ENCODE measurements around the gene KRT26. TPM values are rescaled to one million over a fixed set of nuclear protein-coding genes. Genes with fewer than 3 reads are reported as not detected.
"Not testable (repeated sequence)": the region's sequence is repeated elsewhere in the genome, so short reads cannot be mapped to it uniquely, and the experiment has no call there.

KRT26 gene
- total and polyA plus RNA-seq, 4 experiments from 2014 or later, result not detected

DNA sequence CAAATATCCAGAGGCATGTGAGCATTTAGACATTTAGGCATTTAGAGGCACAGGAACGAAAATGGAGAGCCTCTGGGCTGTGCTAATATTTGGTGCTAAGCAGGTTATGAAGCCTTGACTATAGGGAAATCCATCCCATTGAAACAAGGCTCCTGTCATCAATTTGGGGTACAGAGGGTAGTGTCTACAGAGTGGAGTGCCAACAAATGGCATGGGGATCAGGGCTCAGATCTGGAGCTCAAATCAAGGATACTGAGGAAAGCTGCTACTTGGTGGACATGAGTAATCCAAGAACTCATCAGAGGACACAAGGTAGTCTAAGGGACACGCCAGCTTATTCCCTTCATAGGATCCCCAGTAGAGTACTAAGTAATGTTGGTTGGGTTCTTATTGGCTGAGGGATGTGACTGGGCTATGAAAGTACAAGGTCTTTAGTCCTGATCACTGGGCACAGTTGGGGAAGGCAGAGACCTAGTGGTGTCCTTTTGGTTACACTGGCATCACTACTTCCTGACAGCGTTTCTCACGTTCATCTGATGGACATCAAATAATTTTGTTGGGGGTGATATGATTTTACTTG, 45.2 kb upstream of the KRT26 start:
- Mint-ChIP-seq H3K27ac (peak overlapping the region in 4 of 7 donors; percentile 10 to 72 (median 31)), H3K27me3 (peaks cover 13 to 22% of the 10 kb centered on the region in 2 donors), H3K4me3 (peak overlapping the region; percentile 55 to 97 (median 70)), H3K36me3 (peaks cover 17 to 26% of the 10 kb centered on the region in 2 donors), H3K9me3 (peaks cover 0 to 3% (median under 1%) of the 10 kb centered on the region in 8 donors), H3K4me1 (peaks cover 5 to 31% (median 15%) of the 10 kb centered on the region in 4 donors)
- no peak overlapping the region for H3K4me3 ChIP-seq (ENCODE audit: low read length in 2 of 2)
- peaks cover 6% of the 10 kb centered on the region for H3K27me3 ChIP-seq (ENCODE audit: insufficient read depth, low read length)
- H3K9me3 ChIP-seq (ENCODE audit: control insufficient read depth in 1 of 2, low read length in 2 of 2), result no peaks in the 10 kb centered on the region
- ChIA-PET POLR2A (ENCODE audit: partially characterized antibody) (interaction anchor here (1.1 to 1.4 kb wide), 2 partner anchors 38 to 846 kb away, joined by 3 read pairs; no protein-coding TSS in a partner anchor), CTCF (ENCODE audit: partially characterized antibody) (interaction anchor here (1.0 to 2.1 kb wide), 3 partner anchors 13 to 846 kb away, joined by 3 to 8 read pairs (median 4); no protein-coding TSS in a partner anchor)
- intact Hi-C loops (cut with micrococcal nuclease), result loop anchor here (5.0 kb wide), 1 partner anchor 1200 kb away; the partner anchor contains the start of gene DNAJC7
- H3K4me1 ChIP-seq (ENCODE audit: insufficient read depth, low read length), result peaks cover 22% of the 10 kb centered on the region
- DNase-seq, result no peak
- H3K27ac ChIP-seq (ENCODE audit: low read depth, low read length), result no peak overlapping the region
- peaks cover 8% of the 10 kb centered on the region for H3K36me3 ChIP-seq (ENCODE audit: insufficient read depth, low read length)

- Histone ChIP-seq H3K4me1 (ENCODE audit: insufficient read depth, low read length) (peaks cover 22% of the 10 kb centered on the region), H3K36me3 (ENCODE audit: insufficient read depth, low read length) (peaks cover 8% of the 10 kb centered on the region), H3K27me3 (ENCODE audit: insufficient read depth, low read length) (peaks cover 11% of the 10 kb centered on the region), H3K9me3 (ENCODE audit: control insufficient read depth in 1 of 2, low read length in 2 of 2) (no peaks in the 10 kb centered on the region), H3K27ac (ENCODE audit: low read depth, low read length) (no peak overlapping the region), H3K4me3 (ENCODE audit: low read length in 2 of 2) (no peak overlapping the region)
- ChIA-PET POLR2A (ENCODE audit: partially characterized antibody) (interaction anchor here (1.1 kb wide), 1 partner anchor 846 kb away, joined by 3 read pairs; no protein-coding TSS in a partner anchor), CTCF (ENCODE audit: partially characterized antibody) (interaction anchor here (1.0 to 2.1 kb wide), 4 partner anchors 13 to 847 kb away, joined by 3 to 8 read pairs (median 4); no protein-coding TSS in a partner anchor)
- no peak for DNase-seq
- intact Hi-C loops (cut with micrococcal nuclease), result loop anchor here (5.0 kb wide), 1 partner anchor 1201 kb away; the partner anchor contains the start of gene DNAJC7
- peaks cover 16 to 24% of the 10 kb centered on the region in 2 donors for H3K27me3 Mint-ChIP-seq
- peaks cover 0 to 3% (median under 1%) of the 10 kb centered on the region in 8 donors for H3K9me3 Mint-ChIP-seq
- peak overlapping the region in 2 of 7 donors; percentile 33 to 36 for H3K27ac Mint-ChIP-seq
- peaks cover 17 to 23% of the 10 kb centered on the region in 2 donors for H3K36me3 Mint-ChIP-seq
- peaks cover 5 to 31% (median 15%) of the 10 kb centered on the region in 4 donors for H3K4me1 Mint-ChIP-seq
- H3K4me3 Mint-ChIP-seq, result peak overlapping the region in 2 of 8 donors; percentile 35 to 60
Measured at GRCh38 chr17:40816569-40816968, 44.6 kb upstream of the KRT26 start.

GRCh38 chr17:40815381-40815780, 43.4 kb upstream of the KRT26 start:
- Mint-ChIP-seq H3K36me3 (peaks cover 17 to 21% of the 10 kb centered on the region in 2 donors), H3K4me3 (no peak overlapping the region), H3K9me3 (peaks cover 0 to 3% (median under 1%) of the 10 kb centered on the region in 8 donors), H3K27me3 (peaks cover 23 to 30% of the 10 kb centered on the region in 2 donors), H3K4me1 (peaks cover 5 to 29% (median 15%) of the 10 kb centered on the region in 4 donors), H3K27ac (no peak overlapping the region)
- peaks cover 8% of the 10 kb centered on the region for H3K36me3 ChIP-seq (ENCODE audit: insufficient read depth, low read length)
- no peak overlapping the region for H3K4me3 ChIP-seq (ENCODE audit: low read length in 2 of 2)
- intact Hi-C loops (cut with micrococcal nuclease), result loop anchor here (5.0 kb wide), 1 partner anchor 1202 kb away; the partner anchor contains the start of gene DNAJC7
- peaks cover 19% of the 10 kb centered on the region for H3K27me3 ChIP-seq (ENCODE audit: insufficient read depth, low read length)
- H3K4me1 ChIP-seq (ENCODE audit: insufficient read depth, low read length), result peaks cover 22% of the 10 kb centered on the region
- H3K9me3 ChIP-seq (ENCODE audit: control insufficient read depth in 1 of 2, low read length in 2 of 2), result no peaks in the 10 kb centered on the region
- no peak overlapping the region for H3K27ac ChIP-seq (ENCODE audit: low read depth, low read length)
- no peak for DNase-seq
- ChIA-PET CTCF (ENCODE audit: partially characterized antibody) (interaction anchor here (1.2 to 2.1 kb wide), 3 partner anchors 33 to 848 kb away, joined by 3 to 8 read pairs (median 3); no protein-coding TSS in a partner anchor), POLR2A (ENCODE audit: partially characterized antibody) (interaction anchor here (0.8 to 1.2 kb wide), 2 partner anchors 873 to 874 kb away, joined by 3 to 4 read pairs; partner anchors contain the start of gene EIF1)

GRCh38 chr17:40814657-40815056, 42.7 kb upstream of the KRT26 start:
- Mint-ChIP-seq H3K36me3 (peaks cover 16 to 17% of the 10 kb centered on the region in 2 donors), H3K4me1 (peaks cover 5 to 22% (median 13%) of the 10 kb centered on the region in 4 donors), H3K27me3 (peaks cover 31 to 34% of the 10 kb centered on the region in 2 donors)
- H3K27ac Mint-ChIP-seq; H3K4me3 ChIP-seq (ENCODE audit: low read length in 2 of 2); CTCF ChIA-PET (ENCODE audit: partially characterized antibody); DNase-seq; H3K27ac ChIP-seq (ENCODE audit: low read depth, low read length); H3K9me3 ChIP-seq (ENCODE audit: control insufficient read depth in 1 of 2, low read length in 2 of 2); H3K4me3 Mint-ChIP-seq; H3K9me3 Mint-ChIP-seq; H3K36me3 ChIP-seq (ENCODE audit: insufficient read depth, low read length): not testable (repeated sequence)
- intact Hi-C loops (cut with micrococcal nuclease), result loop anchor here (5.0 kb wide), 1 partner anchor 1203 kb away; the partner anchor contains the start of gene DNAJC7
- H3K4me1 ChIP-seq (ENCODE audit: insufficient read depth, low read length), result peaks cover 16% of the 10 kb centered on the region
- H3K27me3 ChIP-seq (ENCODE audit: insufficient read depth, low read length), result peaks cover 26% of the 10 kb centered on the region
- POLR2A ChIA-PET (ENCODE audit: partially characterized antibody), result interaction anchor here (1.2 kb wide), 1 partner anchor 875 kb away, joined by 4 read pairs; no protein-coding TSS in a partner anchor

DNA sequence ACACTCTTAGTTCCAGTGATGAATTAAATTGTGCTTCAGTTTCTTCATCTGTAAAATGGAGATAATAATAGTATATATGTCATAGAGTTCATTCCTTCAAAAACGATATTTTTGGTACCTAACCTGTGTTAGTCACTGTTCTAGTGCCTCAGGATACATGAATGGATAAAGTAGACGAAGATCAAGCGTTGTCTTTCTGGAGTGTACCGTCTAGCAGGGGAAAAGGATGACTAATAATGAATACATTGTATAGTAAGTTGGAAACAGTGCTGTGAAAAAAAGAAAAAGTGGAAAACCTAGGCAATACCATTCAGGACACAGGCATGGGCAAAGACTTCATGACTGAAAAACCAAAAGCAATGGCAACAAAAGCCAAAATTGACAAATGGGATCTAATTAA, 41.8 kb upstream of the KRT26 start:
- POLR2A ChIA-PET (ENCODE audit: partially characterized antibody), result no interaction called here
- H3K4me3 ChIP-seq (ENCODE audit: low read length in 2 of 2), result no peak overlapping the region
- no peak for DNase-seq
- peaks cover 8% of the 10 kb centered on the region for H3K36me3 ChIP-seq (ENCODE audit: insufficient read depth, low read length)
- Mint-ChIP-seq H3K4me1 (peaks cover 4 to 16% (median 9%) of the 10 kb centered on the region in 4 donors), H3K27me3 (peaks cover 36 to 40% of the 10 kb centered on the region in 2 donors), H3K9me3 (peaks cover 0 to 3% (median under 1%) of the 10 kb centered on the region in 8 donors), H3K4me3 (no peak overlapping the region), H3K36me3 (peaks cover 16 to 17% of the 10 kb centered on the region in 2 donors), H3K27ac (no peak overlapping the region)
- CTCF ChIA-PET (ENCODE audit: partially characterized antibody), result no interaction called here
- no peaks in the 10 kb centered on the region for H3K9me3 ChIP-seq (ENCODE audit: control insufficient read depth in 1 of 2, low read length in 2 of 2)
- H3K4me1 ChIP-seq (ENCODE audit: insufficient read depth, low read length), result peaks cover 10% of the 10 kb centered on the region
- no peak overlapping the region for H3K27ac ChIP-seq (ENCODE audit: low read depth, low read length)
- H3K27me3 ChIP-seq (ENCODE audit: insufficient read depth, low read length), result peaks cover 27% of the 10 kb centered on the region
- intact Hi-C loops (cut with micrococcal nuclease), result no loop called here

DNA sequence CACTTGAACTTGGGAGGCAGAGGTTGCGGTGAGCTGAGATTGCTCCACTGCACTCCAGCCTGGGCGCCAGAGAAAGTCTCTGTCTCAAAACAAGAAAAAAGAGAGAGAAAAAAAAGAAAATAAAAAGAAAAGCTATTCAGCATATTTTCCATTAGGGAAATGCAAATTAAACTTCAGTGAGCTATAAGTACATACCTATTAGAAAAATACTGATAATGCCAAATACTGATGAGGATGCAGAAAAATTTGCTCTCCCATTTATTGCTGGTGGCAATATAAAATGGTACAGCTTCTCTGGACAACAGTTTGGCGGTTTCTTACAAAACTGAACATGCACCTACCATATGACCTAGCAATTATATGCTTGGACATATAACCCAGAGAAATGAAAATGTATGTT, 40.6 kb upstream of the KRT26 start:
- CTCF ChIA-PET (ENCODE audit: partially characterized antibody), result interaction anchor here (1.1 kb wide), 1 partner anchor 853 kb away, joined by 3 read pairs; no protein-coding TSS in a partner anchor

DNA sequence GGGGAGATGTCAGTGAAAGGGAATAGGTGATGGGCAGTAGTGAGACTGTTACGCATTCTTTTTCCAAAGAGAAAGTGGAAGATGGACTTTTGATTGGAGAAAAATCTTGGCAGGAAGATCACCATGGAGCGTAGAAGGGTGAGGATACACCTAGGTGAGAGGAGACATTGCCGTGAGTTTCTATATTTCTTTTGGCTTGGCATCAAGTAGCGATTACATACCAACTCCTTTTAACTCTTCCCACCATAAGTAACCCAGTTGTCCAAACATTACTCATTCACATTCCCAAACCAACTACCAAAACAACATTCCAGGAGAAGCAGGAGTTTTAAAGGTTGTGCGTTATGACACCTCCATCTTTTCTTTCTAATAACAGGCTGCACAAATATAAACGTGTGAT, 38.5 kb upstream of the KRT26 start:
- intact Hi-C loops (cut with micrococcal nuclease), result no loop called here
- no peaks in the 10 kb centered on the region for H3K4me1 Mint-ChIP-seq
- peaks cover 52 to 55% of the 10 kb centered on the region in 2 donors for H3K27me3 Mint-ChIP-seq
- no peak overlapping the region for H3K27ac Mint-ChIP-seq
- no peak overlapping the region for H3K4me3 Mint-ChIP-seq
- peaks cover 30% of the 10 kb centered on the region for H3K27me3 ChIP-seq (ENCODE audit: insufficient read depth, low read length)
- CTCF ChIA-PET (ENCODE audit: partially characterized antibody), result no interaction called here
- peaks cover 0 to 3% (median 0%) of the 10 kb centered on the region in 8 donors for H3K9me3 Mint-ChIP-seq
- DNase-seq, result no peak
- H3K9me3 ChIP-seq (ENCODE audit: control insufficient read depth in 1 of 2, low read length in 2 of 2), result no peaks in the 10 kb centered on the region
- H3K4me3 ChIP-seq (ENCODE audit: low read length in 2 of 2), result no peak overlapping the region
- H3K4me1 ChIP-seq (ENCODE audit: insufficient read depth, low read length), result no peaks in the 10 kb centered on the region
- no peaks in the 10 kb centered on the region for H3K36me3 Mint-ChIP-seq
- no peak overlapping the region for H3K27ac ChIP-seq (ENCODE audit: low read depth, low read length)
- no peaks in the 10 kb centered on the region for H3K36me3 ChIP-seq (ENCODE audit: insufficient read depth, low read length)
- POLR2A ChIA-PET (ENCODE audit: partially characterized antibody), result no interaction called here

More for the DNA sequence above, 40.6 kb upstream of the KRT26 start:
- no peak overlapping the region for H3K27ac ChIP-seq (ENCODE audit: low read depth, low read length)
- no peak overlapping the region for H3K4me3 ChIP-seq (ENCODE audit: low read length in 2 of 2)
- Mint-ChIP-seq H3K27ac (no peak overlapping the region), H3K36me3 (peaks cover 8 to 12% of the 10 kb centered on the region in 2 donors), H3K9me3 (peaks cover 0 to 3% (median under 1%) of the 10 kb centered on the region in 8 donors), H3K4me3 (no peak overlapping the region), H3K27me3 (peaks cover 41% of the 10 kb centered on the region in 2 donors), H3K4me1 (peaks cover 0 to 10% (median 4%) of the 10 kb centered on the region in 4 donors)
- H3K9me3 ChIP-seq (ENCODE audit: control insufficient read depth in 1 of 2, low read length in 2 of 2), result no peaks in the 10 kb centered on the region
- peaks cover 8% of the 10 kb centered on the region for H3K36me3 ChIP-seq (ENCODE audit: insufficient read depth, low read length)
- POLR2A ChIA-PET (ENCODE audit: partially characterized antibody), result no interaction called here
- intact Hi-C loops (cut with micrococcal nuclease), result no loop called here
- peaks cover 27% of the 10 kb centered on the region for H3K27me3 ChIP-seq (ENCODE audit: insufficient read depth, low read length)
- H3K4me1 ChIP-seq (ENCODE audit: insufficient read depth, low read length), result peaks cover 3% of the 10 kb centered on the region
- DNase-seq, result no peak
